ENCODE measurements around the gene SH3PXD2B. TPM values are rescaled to one million over a fixed set of nuclear protein-coding genes. Genes with fewer than 3 reads are reported as not detected.
"Not testable (repeated sequence)": the region's sequence is repeated elsewhere in the genome, so short reads cannot be mapped to it uniquely, and the experiment has no call there.

The SH3PXD2B gene
- total RNA-seq, 2 experiments from 2014 or later, result 0.60 to 0.95 TPM

DNA sequence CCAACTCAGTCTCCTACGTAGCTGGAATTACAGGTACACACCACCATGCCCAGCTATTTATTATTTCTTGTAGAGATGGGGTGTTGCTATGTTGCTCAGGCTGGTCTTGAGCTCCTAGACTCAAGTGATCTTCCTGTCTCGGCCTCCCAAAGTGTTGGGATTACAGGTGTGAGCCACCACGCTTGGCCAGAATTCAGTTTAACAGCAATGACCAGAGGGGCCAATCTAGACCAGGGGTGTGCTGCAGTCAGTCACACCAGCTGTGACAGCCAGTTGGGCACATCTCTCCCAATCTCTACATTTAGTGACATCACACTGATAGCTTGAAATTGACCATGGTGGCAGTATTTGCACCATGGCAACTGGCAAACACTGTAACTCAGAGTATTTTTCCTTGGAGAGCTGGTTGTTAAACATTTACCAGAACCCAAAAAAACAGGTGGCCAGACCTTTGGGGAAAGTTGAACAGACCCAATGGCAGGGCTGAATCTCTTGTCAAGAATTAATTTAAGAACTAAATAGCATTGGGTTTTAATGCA lies 103.0 kb downstream of the SH3PXD2B start:
- intact Hi-C loops (cut with DNase I, micrococcal nuclease), result no loop called here
- Mint-ChIP-seq H3K4me3 (no peak overlapping the region), H3K36me3 (ENCODE audit: low read depth) (no peaks in the 10 kb centered on the region), H3K27me3 (no peaks in the 10 kb centered on the region), H3K9me3 (no peaks in the 10 kb centered on the region), H3K4me1 (ENCODE audit: low read depth) (no peaks in the 10 kb centered on the region), H3K27ac (no peak overlapping the region)
- H3K4me1 ChIP-seq (ENCODE audit: insufficient read depth, low read length), result no peaks in the 10 kb centered on the region
- CTCF ChIA-PET, result no interaction called here
- H3K36me3 ChIP-seq (ENCODE audit: insufficient read depth, low read length), result no peaks in the 10 kb centered on the region
- no peak overlapping the region for H3K27ac ChIP-seq (ENCODE audit: low read depth in 1 of 2, low read length in 2 of 2)
- H3K4me3 ChIP-seq (ENCODE audit: low read length), result no peak overlapping the region
- DNase-seq (no peak), ATAC-seq (ENCODE audit: poor library complexity) (no peak)
- POLR2A ChIA-PET, result no interaction called here
- TF ChIP-seq, protein P1, sequence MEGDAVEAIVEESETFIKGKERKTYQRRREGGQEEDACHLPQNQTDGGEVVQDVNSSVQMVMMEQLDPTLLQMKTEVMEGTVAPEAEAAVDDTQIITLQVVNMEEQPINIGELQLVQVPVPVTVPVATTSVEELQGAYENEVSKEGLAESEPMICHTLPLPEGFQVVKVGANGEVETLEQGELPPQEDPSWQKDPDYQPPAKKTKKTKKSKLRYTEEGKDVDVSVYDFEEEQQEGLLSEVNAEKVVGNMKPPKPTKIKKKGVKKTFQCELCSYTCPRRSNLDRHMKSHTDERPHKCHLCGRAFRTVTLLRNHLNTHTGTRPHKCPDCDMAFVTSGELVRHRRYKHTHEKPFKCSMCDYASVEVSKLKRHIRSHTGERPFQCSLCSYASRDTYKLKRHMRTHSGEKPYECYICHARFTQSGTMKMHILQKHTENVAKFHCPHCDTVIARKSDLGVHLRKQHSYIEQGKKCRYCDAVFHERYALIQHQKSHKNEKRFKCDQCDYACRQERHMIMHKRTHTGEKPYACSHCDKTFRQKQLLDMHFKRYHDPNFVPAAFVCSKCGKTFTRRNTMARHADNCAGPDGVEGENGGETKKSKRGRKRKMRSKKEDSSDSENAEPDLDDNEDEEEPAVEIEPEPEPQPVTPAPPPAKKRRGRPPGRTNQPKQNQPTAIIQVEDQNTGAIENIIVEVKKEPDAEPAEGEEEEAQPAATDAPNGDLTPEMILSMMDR (IDR thresholded peaks at IDR 0.05), result no peak
- no peaks in the 10 kb centered on the region for H3K27me3 ChIP-seq (ENCODE audit: control insufficient read depth in 1 of 2, insufficient read depth in 2 of 2, low read length in 2 of 2)
- H3K9me3 ChIP-seq (ENCODE audit: control insufficient read depth in 1 of 2, insufficient read depth in 1 of 2, low read length in 2 of 2), result no peaks in the 10 kb centered on the region

DNA sequence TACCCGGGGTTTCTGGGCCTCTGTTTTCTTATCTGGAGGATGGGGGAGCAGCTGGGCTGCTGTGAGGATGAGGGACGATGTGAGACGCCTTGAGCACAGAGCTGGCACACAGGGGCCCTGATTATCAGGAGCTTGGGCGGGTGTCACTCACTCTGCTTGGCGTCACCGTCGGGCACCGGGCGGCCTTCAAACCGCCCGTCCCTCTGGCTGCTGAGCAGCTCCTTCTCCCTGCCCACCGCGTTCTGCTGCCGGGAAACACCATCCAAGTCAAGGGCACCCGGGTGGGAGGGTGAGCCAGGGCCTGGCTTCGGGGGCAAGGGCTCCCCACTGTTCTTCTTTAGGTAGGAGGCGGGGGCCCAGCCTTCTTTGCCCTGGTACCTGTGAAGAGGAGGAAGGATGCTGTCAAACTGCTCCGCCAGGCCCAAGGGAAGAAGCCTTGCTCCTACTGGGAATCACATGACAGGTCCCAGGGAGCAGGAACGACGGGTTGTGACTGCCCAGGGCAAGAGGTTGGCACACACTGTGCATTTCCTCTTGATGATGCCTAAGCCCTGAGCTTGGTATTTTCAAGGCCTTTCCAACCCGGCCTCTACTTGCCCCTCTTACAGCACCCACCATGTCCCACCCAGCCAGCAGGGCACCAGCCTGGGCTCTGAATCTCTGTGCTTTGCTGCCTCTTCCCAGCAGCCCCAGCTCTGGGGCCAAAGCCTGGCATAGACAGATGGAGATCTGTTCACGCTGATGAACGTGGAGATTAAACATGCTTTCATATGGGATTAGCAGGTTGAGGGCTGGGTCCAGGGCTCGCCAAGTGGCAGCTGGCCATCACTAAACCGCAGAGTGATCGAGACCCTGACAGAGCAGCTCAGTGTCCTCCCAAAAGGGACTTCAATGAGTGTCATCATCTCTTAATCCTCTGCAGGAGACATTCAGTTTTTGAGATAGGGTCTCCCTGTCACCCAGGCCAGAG lies 103.8 kb downstream of the SH3PXD2B start:
- DNase-seq (no peak), ATAC-seq (ENCODE audit: poor library complexity) (no peak)
- Histone ChIP-seq H3K27ac (ENCODE audit: low read depth in 1 of 2, low read length in 2 of 2) (no peak overlapping the region), H3K27me3 (ENCODE audit: control insufficient read depth in 1 of 2, insufficient read depth in 2 of 2, low read length in 2 of 2) (no peaks in the 10 kb centered on the region), H3K36me3 (ENCODE audit: insufficient read depth, low read length) (no peaks in the 10 kb centered on the region), H3K4me1 (ENCODE audit: insufficient read depth, low read length) (no peaks in the 10 kb centered on the region), H3K4me3 (ENCODE audit: low read length) (no peak overlapping the region), H3K9me3 (ENCODE audit: control insufficient read depth in 1 of 2, insufficient read depth in 1 of 2, low read length in 2 of 2) (no peaks in the 10 kb centered on the region)
- Mint-ChIP-seq H3K27me3 (no peaks in the 10 kb centered on the region), H3K4me3 (no peak overlapping the region), H3K4me1 (ENCODE audit: low read depth) (no peaks in the 10 kb centered on the region), H3K9me3 (no peaks in the 10 kb centered on the region), H3K36me3 (ENCODE audit: low read depth) (no peaks in the 10 kb centered on the region), H3K27ac (no peak overlapping the region)
- CTCF ChIA-PET, result no interaction called here
- POLR2A ChIA-PET, result no interaction called here
- intact Hi-C loops (cut with DNase I, micrococcal nuclease), result no loop called here
- TF ChIP-seq, protein P1 (IDR thresholded peaks at IDR 0.05), result no peak

- H3K4me3 Mint-ChIP-seq; H3K27ac ChIP-seq (ENCODE audit: low read depth in 1 of 2, low read length in 2 of 2); H3K27me3 ChIP-seq (ENCODE audit: control insufficient read depth in 1 of 2, insufficient read depth in 2 of 2, low read length in 2 of 2); H3K9me3 ChIP-seq (ENCODE audit: control insufficient read depth in 1 of 2, insufficient read depth in 1 of 2, low read length in 2 of 2); ATAC-seq (ENCODE audit: poor library complexity); H3K27ac Mint-ChIP-seq; intact Hi-C loops (cut with DNase I, micrococcal nuclease); POLR2A ChIA-PET; H3K36me3 ChIP-seq (ENCODE audit: insufficient read depth, low read length); H3K4me1 ChIP-seq (ENCODE audit: insufficient read depth, low read length); H3K4me3 ChIP-seq (ENCODE audit: low read length); CTCF ChIA-PET; H3K27me3 Mint-ChIP-seq; H3K36me3 Mint-ChIP-seq (ENCODE audit: low read depth); DNase-seq; H3K4me1 Mint-ChIP-seq (ENCODE audit: low read depth); H3K9me3 Mint-ChIP-seq: not testable (repeated sequence)
Measured at GRCh38 chr5:172348733-172349132, 105.6 kb downstream of the SH3PXD2B start.

Data from CD4-positive, alpha-beta T cell (primary cell).